Measurements from ENCODE around the gene RIBC2.
"Not testable (repeated sequence)": the region's sequence is repeated elsewhere in the genome, so short reads cannot be mapped to it uniquely, and the experiment has no call there.

RIBC2 gene

GRCh38 chr22:45450921-45451651 lies 37.6 kb downstream of the RIBC2 start:
- no peak for DNase-seq

- DNase-seq: no peak
Observed at GRCh38 chr22:45451972-45452371, 38.5 kb downstream of the RIBC2 start.

DNA sequence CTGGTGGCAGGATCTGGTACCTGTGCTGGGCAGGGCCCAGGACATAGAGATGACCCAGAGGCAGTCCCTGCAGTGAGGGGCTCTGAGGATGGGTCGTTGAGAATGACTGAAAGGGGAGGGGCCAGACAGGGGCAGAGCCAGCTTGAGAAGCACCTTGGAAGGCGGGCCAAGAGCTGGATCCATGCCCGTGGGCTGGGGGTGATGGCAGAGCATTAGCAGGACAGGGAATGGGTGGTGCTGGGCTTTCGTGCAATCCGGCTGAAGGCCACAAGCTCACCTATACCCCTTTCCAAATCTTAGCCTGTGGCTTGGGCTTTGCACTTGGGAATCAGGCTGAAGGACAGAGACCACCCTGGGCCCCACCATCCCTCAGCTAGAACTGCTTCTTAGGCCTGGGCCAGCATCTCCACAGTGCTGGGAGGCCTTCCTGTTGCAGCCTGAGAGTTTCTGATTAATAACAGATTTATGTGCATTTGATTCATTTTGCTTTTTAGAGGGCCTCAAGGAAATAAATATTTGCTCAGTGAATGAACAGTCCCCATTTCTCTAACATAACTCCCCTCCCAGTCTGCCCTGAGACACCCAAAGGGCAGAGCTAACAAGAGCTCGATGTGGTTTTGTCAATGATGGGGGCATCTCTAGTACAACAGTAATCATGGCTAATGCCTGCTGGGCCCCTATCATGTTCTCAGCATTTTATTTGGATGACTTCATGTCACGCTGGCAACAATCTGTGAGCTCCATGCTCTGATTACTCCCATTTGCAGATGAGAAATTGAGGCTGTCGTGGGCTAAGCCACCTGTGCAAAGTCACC lies 39.3 kb downstream of the RIBC2 start:
- no peak for DNase-seq

DNA sequence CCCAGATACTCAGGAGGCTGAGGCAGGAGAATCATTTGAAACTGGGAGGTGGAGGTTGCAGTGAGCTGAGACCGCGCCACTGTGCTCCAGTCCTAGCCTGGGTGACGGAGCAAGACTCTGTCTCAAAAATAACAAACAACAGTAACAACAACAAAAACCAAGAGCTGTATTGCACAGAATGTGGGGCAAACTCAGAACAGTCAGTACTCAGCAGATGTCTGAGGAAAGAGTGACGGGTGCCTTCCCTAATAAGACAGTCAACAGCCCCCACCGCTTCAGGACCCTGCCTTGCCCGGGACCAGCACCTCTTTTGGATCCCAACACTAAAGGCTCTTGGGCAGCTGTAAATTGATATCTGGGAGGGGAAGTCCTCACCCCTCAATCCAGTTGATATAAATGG lies 40.3 kb downstream of the RIBC2 start:
- no peak for DNase-seq

GRCh38 chr22:45454275-45454674 lies 40.8 kb downstream of the RIBC2 start:
- no peak for DNase-seq

- no peak for DNase-seq
Observed at GRCh38 chr22:45455212-45455611, 41.7 kb downstream of the RIBC2 start.

GRCh38 chr22:45455621-45456020 lies 42.1 kb downstream of the RIBC2 start:
- DNase-seq: no peak

GRCh38 chr22:45456811-45457210 lies 43.3 kb downstream of the RIBC2 start:
- no peak for DNase-seq

- no peak for DNase-seq
Observed at GRCh38 chr22:45458532-45458931, 45.0 kb downstream of the RIBC2 start.

DNA sequence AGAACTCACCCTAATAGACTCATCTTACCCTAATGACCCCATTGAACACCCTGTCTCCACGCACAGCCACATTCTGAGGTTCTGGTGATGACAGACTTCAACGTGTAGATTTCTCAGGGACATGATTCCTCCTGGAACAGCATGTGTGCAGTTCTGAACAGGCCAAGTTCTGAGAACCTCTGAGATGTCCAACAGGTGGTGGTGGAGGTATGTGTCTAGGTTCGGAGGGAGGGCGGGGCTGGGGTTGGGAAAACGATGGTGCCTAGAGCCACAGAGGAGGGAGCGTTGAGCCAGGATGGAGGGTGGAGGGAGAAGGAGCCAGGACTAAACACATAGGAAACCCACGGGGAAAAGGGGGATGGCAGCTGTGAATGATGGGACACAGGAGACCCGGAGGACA lies 45.7 kb downstream of the RIBC2 start:
- no peak for DNase-seq

- DNase-seq: no peak
Observed at GRCh38 chr22:45460288-45461109, 47.0 kb downstream of the RIBC2 start.

- DNase-seq: peak; percentile 8
Observed at GRCh38 chr22:45462034-45462655, 48.7 kb downstream of the RIBC2 start.

- DNase-seq: not testable (repeated sequence)
Observed at GRCh38 chr22:45463691-45464090, 50.2 kb downstream of the RIBC2 start.

DNA sequence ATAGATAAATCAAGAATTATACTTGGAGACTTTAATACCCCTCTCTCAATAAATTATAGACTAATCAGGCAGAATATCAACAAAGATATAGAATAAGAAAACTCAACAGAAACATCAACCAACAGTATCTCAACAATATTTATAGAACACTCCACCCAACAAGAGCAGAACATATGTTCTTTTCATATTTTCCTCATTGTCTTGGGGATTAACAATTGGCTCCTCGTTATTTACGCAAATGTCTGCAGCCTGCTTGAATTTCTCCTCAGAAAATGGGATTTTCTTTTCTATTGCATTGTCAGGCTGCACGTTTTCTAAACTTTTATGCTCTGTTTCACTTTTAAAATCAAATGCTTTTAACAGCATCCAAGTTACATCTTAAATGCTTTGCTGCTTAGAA lies 52.1 kb downstream of the RIBC2 start:
- DNase-seq: no peak

GRCh38 chr22:45468872-45469271 lies 55.4 kb downstream of the RIBC2 start:
- DNase-seq: no peak

DNA sequence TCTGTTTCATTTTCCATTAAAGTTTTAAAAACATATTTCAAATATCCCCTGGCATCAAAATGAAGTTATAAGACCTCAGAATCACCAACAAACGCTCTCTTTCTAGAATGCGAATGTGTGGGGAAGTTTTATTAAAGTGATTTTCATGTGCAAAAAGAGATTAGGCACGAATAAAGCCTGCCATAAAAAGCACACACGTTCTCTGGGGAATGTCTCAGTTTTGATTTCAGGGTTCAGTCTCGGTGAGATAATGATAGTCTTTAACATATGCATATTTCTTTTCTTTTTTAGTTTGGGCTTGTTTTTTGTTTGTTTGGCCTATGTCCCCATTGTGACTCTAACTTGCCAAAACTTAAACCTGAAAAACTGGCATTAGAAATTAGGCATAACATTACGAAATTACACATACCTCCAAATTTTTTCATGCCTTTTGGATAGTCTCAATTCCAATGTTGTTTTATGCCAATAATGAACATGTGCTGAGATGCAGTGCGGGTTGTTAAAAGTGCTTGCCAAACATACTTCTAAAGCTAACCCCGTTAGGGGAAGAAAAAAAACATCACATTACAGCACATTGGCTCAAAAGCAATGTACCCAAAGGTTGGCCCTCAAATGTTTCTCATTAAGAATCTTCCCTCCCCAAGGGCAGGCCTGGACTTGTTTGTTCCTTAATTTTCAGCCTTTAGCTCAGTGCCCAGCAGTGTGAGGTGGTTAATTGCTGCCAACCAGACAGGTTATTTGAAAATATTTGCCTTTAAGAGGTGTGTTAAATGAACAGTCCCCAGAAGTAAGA lies 56.0 kb downstream of the RIBC2 start:
- DNase-seq: no peak

GRCh38 chr22:45470871-45471270 lies 57.4 kb downstream of the RIBC2 start:
- DNase-seq: no peak

DNA sequence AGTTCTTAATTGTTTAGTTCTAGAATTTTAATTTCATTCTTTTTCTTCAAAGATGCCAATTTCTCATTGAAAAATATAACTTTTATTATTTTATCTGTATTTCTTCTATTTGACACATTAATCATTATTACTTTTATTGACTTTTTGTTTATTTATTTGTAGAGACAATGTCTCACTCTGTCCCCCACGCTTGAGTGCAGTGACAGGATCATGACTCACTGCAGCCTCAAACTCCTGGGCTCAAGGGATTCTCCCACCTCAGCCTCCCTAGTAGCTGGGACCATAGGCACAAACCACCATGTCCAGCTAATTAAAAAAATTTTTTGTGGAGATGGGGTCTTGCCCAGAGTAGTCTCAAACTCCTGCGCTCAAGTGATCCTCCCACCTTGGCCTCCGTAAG lies 58.9 kb downstream of the RIBC2 start:
- DNase-seq: no peak

GRCh38 chr22:45473626-45474237 lies 60.2 kb downstream of the RIBC2 start:
- DNase-seq: no peak

GRCh38 chr22:45475063-45475747 lies 61.7 kb downstream of the RIBC2 start:
- DNase-seq: no peak

All from MV-4-11 (cell line).